ENCODE results near the gene PTPRQ. TPM values are rescaled to one million over a fixed set of nuclear protein-coding genes. Genes with fewer than 3 reads are reported as not detected.

Gene PTPRQ
- total RNA-seq, 1 donor from 2014 or later, result 7.8 TPM

DNA sequence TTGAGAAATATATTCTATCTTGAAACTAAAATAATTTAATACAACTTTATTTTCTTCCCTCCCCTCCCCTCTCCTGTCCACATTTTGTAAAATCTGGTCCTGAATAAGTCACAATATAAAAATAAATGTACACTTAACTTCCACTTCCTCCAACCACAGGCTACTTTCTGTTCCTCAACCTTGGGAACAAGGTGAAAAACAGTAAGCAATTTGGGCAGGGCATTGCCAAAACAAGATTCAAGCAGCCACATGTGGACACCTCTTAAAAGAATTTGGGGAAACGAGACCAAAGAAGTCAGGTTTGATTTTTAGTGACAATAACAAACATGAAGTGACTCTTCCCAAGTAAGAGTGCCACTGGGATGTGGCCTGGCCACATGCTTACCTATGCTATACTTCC is 115.7 kb downstream of the PTPRQ start:
- H3K27me3 ChIP-seq (ENCODE audit: low read depth), result no peaks in the 10 kb centered on the region
- no peak overlapping the region for H3K4me3 ChIP-seq
- ATAC-seq (no peak), DNase-seq (no peak)
- no peak overlapping the region for H3K27ac ChIP-seq
- TF ChIP-seq CTCF (IDR thresholded peaks at IDR 0.05), result no peak
- H3K9me3 ChIP-seq, result no peaks in the 10 kb centered on the region
- no peaks in the 10 kb centered on the region for H3K36me3 ChIP-seq
- H3K4me1 ChIP-seq, result no peaks in the 10 kb centered on the region
- intact Hi-C loops (cut with DNase I), result no loop called here

DNA sequence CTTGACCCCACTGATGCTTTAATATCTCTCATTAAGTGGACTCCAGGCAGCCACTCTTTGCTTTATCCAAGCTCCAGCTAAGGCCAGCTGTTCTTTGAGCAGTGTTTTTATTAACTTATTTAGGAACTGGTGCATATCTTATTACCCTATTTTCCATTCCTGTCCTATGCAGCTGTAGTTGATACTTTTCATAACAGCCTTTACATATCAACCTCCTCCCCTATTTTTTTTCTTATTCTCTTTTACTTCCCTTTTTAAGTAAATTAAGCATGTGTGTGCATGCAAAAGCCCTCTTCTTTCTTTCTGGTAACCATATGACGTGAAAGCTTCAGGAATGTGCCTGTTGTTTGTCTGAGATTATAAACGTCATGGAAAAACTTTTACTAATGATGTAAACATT is 121.2 kb downstream of the PTPRQ start:
- no peak for TF ChIP-seq CTCF (IDR thresholded peaks at IDR 0.05)
- intact Hi-C loops (cut with DNase I), result no loop called here
- Histone ChIP-seq H3K4me3 (no peak overlapping the region), H3K36me3 (no peaks in the 10 kb centered on the region), H3K9me3 (no peaks in the 10 kb centered on the region), H3K27ac (no peak overlapping the region), H3K27me3 (ENCODE audit: low read depth) (no peaks in the 10 kb centered on the region), H3K4me1 (no peaks in the 10 kb centered on the region)
- ATAC-seq (no peak), DNase-seq (no peak)

- no peaks in the 10 kb centered on the region for H3K36me3 ChIP-seq
- H3K9me3 ChIP-seq, result no peaks in the 10 kb centered on the region
- no peaks in the 10 kb centered on the region for H3K27me3 ChIP-seq (ENCODE audit: low read depth)
- H3K4me3 ChIP-seq, result no peak overlapping the region
- no peak overlapping the region for H3K27ac ChIP-seq
- no peaks in the 10 kb centered on the region for H3K4me1 ChIP-seq
- no peak for TF ChIP-seq CTCF (IDR thresholded peaks at IDR 0.05)
- no peak for ATAC-seq
- intact Hi-C loops (cut with DNase I), result no loop called here
- DNase-seq, result no peak
Observed at GRCh38 chr12:80567401-80567800, 123.4 kb downstream of the PTPRQ start.

DNA sequence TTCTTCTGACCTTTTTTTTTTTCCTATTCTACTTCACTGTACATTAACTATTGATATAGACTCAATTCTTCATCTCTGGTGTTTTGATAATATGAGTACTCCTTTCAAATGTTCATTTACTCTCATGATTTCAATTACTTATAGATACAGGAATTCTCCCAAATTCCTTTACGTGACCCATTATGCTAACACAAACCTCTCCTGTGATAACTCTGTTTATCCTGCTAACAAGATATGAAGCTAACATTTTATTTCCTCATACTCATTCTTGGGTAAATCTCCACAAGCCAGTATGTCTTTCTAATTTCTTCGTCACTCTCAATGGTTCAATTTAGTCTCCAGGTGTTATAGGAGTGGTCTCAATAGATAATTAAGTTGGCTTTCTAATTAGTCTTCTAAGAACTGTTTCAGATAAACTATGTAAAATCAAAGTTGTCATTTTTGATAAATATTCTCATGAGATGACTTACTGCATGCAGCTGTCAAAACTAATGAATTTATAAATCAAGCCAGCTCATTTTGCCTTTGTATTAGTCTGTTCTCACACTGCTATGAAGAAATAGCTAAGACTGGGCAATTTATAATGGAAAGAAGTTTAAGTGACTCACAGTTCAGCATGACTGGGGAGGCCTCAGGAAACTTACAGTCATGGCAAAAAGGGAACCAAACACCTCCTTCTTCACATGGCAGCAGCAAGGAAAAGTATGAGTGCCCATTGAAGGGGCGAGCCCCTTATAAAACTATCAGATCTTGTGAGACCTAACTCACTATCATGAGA is 132.8 kb downstream of the PTPRQ start:
- intact Hi-C loops (cut with DNase I), result no loop called here
- Histone ChIP-seq H3K36me3 (no peaks in the 10 kb centered on the region), H3K4me1 (no peaks in the 10 kb centered on the region), H3K9me3 (no peaks in the 10 kb centered on the region), H3K4me3 (no peak overlapping the region), H3K27me3 (ENCODE audit: low read depth) (no peaks in the 10 kb centered on the region), H3K27ac (no peak overlapping the region)
- ATAC-seq, result no peak
- no peak for TF ChIP-seq CTCF (IDR thresholded peaks at IDR 0.05)
- no peak for DNase-seq

DNA sequence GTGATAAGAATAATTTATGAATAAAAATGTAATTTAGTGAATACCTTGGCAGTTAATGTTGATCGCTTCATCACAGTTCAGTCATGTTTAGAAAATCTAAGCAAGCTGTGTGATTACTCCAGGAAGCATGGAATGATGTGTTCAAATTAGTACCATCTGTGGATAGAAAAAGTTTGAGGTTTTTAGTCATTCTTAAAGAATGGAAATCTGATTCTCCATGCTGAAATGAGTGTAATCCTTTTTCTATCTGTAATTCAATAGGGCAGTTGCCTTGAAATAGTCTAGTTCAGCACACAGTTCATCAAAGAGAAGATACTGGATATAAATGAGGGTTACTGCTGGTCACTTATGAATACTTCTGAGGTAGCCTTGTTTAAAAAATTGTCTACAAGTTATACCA is 136.2 kb downstream of the PTPRQ start:
- intact Hi-C loops (cut with DNase I), result no loop called here
- H3K9me3 ChIP-seq, result no peaks in the 10 kb centered on the region
- no peaks in the 10 kb centered on the region for H3K36me3 ChIP-seq
- H3K4me1 ChIP-seq, result no peaks in the 10 kb centered on the region
- TF ChIP-seq CTCF (IDR thresholded peaks at IDR 0.05), result no peak
- DNase-seq, result no peak
- no peak overlapping the region for H3K27ac ChIP-seq
- ATAC-seq, result no peak
- no peaks in the 10 kb centered on the region for H3K27me3 ChIP-seq (ENCODE audit: low read depth)
- no peak overlapping the region for H3K4me3 ChIP-seq
